ENCODE data around the gene ZEB2.

The ZEB2 gene

DNA sequence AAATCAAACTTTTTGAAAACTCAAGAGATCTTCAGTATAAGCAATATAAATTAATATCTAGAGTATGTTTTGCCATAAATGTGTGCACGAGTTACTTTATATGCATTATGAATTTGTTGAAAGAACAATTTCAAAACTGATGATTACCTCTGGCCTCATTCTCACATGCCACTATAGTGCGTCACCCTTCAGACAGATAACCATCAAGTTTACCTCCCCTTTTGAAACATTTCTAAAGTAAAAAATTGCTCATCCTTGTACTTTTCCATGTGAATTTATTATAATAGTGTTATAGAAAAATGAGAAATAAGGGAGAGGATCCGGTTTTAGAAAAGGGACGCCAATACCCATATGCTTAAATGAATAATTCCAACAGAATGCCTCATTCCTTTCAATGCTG lies 38.3 kb downstream of the ZEB2 start:
- Histone ChIP-seq H3K36me3 (ENCODE audit: insufficient read depth, low read length) (no peaks in the 10 kb centered on the region), H3K4me1 (ENCODE audit: insufficient read depth, low read length) (peaks cover 31% of the 10 kb centered on the region), H3K9me3 (ENCODE audit: control insufficient read depth, insufficient read depth, low read length) (no peaks in the 10 kb centered on the region), H3K9ac (ENCODE audit: low read depth, low read length) (no peak overlapping the region)

DNA sequence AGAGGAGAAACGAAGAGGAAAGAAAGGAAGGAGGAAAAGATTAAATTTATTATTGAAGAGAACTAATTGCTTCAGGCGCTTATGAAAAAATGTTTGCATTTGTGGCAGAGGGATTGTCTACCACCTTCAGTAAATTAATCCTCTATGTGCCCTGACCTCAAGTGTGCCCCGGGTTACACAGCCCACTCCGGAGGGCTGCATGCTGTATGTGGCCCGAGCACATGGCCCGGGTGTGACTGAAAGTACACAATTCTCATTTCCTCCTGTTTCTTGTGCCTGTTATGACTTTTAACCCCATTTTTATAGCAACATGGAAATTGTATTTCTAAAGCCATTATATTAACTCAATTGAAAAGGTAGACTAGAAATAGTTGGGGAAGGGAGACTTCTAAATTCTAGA lies 38.8 kb downstream of the ZEB2 start:
- Histone ChIP-seq H3K9ac (ENCODE audit: low read depth, low read length) (no peak overlapping the region), H3K4me1 (ENCODE audit: insufficient read depth, low read length) (peaks cover 36% of the 10 kb centered on the region)

DNA sequence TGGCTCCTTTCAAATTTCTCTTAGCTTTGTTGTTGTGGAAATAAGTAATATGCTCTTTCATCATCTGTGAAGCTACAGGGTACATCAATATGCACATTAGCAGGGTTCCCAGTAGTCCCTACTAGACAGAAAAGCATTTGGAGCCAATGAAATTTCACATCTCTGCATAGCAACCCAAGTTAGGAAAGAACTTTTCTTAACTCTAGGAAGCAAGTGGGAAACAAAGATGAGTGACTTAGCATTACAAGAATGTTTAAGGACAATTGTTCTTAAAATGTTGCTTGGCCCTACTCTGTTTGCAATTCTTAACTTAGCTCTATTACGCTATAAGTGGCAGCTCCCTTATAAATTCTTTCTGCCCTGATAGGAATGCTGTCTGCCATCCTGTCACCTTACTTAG lies 39.6 kb downstream of the ZEB2 start:
- Histone ChIP-seq H3K36me3 (ENCODE audit: insufficient read depth, low read length) (no peaks in the 10 kb centered on the region), H3K9ac (ENCODE audit: low read depth, low read length) (no peak overlapping the region), H3K4me1 (ENCODE audit: insufficient read depth, low read length) (peaks cover 40% of the 10 kb centered on the region)

More for the DNA sequence above, 38.8 kb downstream of the ZEB2 start:
- Histone ChIP-seq H3K36me3 (ENCODE audit: insufficient read depth, low read length) (no peaks in the 10 kb centered on the region), H3K9me3 (ENCODE audit: control insufficient read depth, insufficient read depth, low read length) (no peaks in the 10 kb centered on the region)

DNA sequence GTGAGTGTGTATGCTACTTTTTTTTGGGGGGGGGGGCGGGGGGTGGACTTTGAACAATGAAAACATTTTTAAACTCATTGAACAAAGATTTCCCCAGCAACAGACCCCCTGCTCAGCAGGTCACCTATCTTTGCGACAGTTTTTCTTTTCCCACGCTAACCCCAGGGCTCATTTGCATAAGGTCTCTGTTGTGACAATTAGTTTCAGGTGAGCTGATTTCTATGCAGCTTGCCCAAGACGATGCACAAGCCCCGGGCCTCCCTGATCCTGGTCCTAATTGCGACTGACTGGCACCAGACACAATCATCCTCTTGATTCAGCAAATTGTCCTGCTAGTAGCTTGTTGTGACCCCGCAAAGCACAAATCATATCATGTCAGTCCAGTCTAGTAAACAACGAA lies 40.3 kb downstream of the ZEB2 start:
- H3K9ac ChIP-seq (ENCODE audit: low read depth, low read length) = no peak overlapping the region
- H3K9me3 ChIP-seq (ENCODE audit: control insufficient read depth, insufficient read depth, low read length) = no peaks in the 10 kb centered on the region
- no peaks in the 10 kb centered on the region for H3K36me3 ChIP-seq (ENCODE audit: insufficient read depth, low read length)
- H3K4me1 ChIP-seq (ENCODE audit: insufficient read depth, low read length) = peaks cover 40% of the 10 kb centered on the region

More for the DNA sequence above, 39.6 kb downstream of the ZEB2 start:
- H3K9me3 ChIP-seq (ENCODE audit: control insufficient read depth, insufficient read depth, low read length) = no peaks in the 10 kb centered on the region

DNA sequence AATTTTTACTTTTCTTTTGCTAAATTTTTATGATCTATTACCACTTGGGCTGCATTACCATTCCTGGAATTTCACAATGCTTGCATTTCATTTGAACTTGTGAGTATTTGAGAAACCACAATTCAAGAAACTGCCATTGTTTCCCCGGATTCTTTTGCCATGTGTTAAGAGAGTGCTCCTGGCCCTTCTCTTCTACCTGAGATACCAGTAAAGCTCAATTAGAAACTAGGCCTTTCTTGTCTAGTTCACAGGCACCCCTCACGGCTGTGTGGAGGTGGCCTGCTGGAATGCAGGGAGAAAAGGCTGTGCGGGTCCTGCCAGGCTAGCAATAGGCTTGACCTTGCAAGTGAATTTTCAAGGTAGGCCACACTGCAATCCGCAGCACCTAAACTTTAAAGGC lies 40.8 kb downstream of the ZEB2 start:
- Histone ChIP-seq H3K4me1 (ENCODE audit: insufficient read depth, low read length) (peaks cover 43% of the 10 kb centered on the region), H3K9ac (ENCODE audit: low read depth, low read length) (no peak overlapping the region), H3K36me3 (ENCODE audit: insufficient read depth, low read length) (no peaks in the 10 kb centered on the region), H3K9me3 (ENCODE audit: control insufficient read depth, insufficient read depth, low read length) (no peaks in the 10 kb centered on the region)

DNA sequence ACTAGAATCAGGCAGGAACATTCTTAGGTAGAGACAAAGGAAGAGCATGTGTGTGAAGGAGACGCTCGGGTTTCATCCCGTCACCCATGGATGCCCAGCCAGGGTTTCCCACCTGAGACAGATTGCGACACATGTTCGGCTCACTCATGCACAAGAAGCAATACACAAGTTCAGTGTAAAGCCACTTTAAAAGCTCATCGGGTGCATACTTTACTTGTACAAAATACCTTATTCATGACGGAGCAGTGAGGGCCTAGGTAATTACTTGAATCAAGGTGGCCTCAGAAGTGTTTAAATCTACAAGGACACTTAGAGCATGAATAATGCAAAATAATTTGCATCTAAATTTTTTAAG lies 42.0 kb downstream of the ZEB2 start:
- H3K9ac ChIP-seq (ENCODE audit: low read depth, low read length) = no peak overlapping the region
- H3K36me3 ChIP-seq (ENCODE audit: insufficient read depth, low read length) = no peaks in the 10 kb centered on the region
- peaks cover 55% of the 10 kb centered on the region for H3K4me1 ChIP-seq (ENCODE audit: insufficient read depth, low read length)
- H3K9me3 ChIP-seq (ENCODE audit: control insufficient read depth, insufficient read depth, low read length) = no peaks in the 10 kb centered on the region

DNA sequence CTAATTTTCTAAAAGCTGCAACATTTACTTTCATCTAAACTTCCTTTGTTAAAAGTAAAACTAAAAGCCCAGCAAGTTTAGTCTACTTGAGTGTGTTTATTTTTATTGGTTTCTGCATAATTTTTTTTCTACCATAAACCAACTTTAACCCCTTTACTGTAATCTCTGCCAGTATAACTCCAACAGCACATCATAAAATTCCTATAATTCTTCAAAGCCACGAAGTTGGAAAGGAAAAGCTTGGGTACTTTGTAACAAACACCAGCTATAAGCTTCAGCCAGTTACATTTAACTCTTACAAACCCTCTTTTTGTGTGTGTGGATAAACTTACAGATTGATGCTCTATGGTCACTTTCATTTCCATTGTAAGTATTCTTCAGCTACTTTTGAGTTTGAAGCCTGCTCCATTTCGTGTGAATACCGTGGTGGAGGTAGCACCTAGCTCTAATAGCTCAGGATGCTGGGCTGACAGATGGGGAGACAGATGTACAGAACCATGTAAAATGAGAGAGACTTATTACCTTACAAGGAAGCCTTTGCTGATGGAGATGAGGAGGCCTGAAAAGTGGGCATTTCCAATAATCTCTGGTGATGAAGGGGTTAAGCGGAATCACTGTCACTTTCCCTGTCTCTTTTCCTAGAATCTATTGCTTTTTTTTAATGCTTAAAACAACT lies 42.5 kb downstream of the ZEB2 start:
- Histone ChIP-seq H3K9ac (ENCODE audit: low read depth, low read length) (no peak overlapping the region), H3K36me3 (ENCODE audit: insufficient read depth, low read length) (no peaks in the 10 kb centered on the region), H3K4me1 (ENCODE audit: insufficient read depth, low read length) (peaks cover 57% of the 10 kb centered on the region), H3K9me3 (ENCODE audit: control insufficient read depth, insufficient read depth, low read length) (no peaks in the 10 kb centered on the region)

DNA sequence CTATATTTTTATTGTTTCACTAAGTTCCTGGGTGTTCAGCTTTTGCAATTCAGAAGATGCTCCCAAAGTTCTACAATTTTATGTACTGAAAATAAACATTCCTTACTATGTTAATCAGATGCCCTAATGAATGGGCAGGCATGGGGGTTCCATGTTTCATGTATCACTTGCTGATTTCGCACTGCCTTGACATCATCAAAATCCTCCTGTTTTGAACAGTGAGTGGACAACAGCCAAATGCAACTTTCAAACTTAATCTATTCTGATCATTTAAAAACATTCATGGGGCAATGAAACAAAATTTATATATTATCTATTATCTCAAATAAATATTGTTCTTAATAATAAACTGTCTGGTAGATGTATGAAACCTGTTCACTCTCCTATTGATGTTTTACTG lies 43.2 kb downstream of the ZEB2 start:
- Histone ChIP-seq H3K9ac (ENCODE audit: low read depth, low read length) (no peak overlapping the region), H3K36me3 (ENCODE audit: insufficient read depth, low read length) (no peaks in the 10 kb centered on the region), H3K4me1 (ENCODE audit: insufficient read depth, low read length) (peaks cover 57% of the 10 kb centered on the region), H3K9me3 (ENCODE audit: control insufficient read depth, insufficient read depth, low read length) (no peaks in the 10 kb centered on the region)

DNA sequence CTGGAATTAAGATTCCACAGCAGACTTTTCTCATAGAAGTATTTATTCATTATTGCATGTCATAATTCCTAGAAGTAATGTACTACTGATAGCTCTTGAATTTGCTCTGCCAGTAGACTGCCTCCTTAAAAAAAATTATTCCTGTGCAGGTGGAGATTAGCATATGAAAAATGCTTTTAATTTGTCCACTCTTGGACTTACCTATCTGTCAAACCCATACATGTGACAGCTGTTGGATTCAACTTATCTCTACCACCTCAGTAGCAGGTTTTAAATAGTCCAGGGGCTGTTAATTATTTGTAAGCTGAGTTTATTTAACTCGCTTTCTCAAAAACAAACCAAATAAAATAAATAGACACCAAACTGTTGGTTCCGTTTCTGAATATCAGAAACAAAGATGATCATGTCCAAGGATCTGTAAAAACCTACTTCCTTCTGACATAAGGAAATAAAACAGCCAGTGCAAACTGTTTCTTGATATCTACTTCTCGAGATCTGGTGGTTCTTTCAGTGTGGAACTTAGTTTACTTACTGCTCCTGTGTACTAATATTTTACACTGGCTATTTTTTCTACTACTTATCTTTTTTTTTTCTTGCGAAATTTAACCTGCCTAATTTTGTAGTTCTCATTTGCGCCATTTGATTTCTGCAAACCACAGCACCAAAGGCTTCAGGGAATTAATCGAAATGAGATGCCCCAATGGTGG lies 44.2 kb downstream of the ZEB2 start:
- Histone ChIP-seq H3K9me3 (ENCODE audit: control insufficient read depth, insufficient read depth, low read length) (no peaks in the 10 kb centered on the region), H3K4me1 (ENCODE audit: insufficient read depth, low read length) (peaks cover 57% of the 10 kb centered on the region), H3K9ac (ENCODE audit: low read depth, low read length) (no peak overlapping the region), H3K36me3 (ENCODE audit: insufficient read depth, low read length) (no peaks in the 10 kb centered on the region)

DNA sequence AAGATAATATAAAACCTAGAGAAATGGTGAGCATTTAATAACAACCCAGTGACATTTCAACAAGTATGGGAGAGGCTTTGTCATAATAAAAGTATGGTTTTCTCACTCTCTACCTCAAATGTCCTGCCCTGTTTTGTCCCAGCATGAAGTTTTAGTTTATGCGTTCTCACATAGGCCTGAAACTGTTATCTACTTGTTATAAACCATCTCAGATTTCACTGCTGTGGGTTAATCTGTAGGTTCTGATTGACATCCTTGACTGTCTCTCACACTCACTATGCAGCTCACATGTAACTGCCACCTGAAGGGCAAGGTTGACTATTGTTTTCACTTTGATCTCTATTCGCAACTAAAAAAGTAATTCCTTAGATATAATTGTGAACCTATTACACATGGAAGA lies 44.9 kb downstream of the ZEB2 start:
- peaks cover 59% of the 10 kb centered on the region for H3K4me1 ChIP-seq (ENCODE audit: insufficient read depth, low read length)
- H3K36me3 ChIP-seq (ENCODE audit: insufficient read depth, low read length) = no peaks in the 10 kb centered on the region
- no peaks in the 10 kb centered on the region for H3K9me3 ChIP-seq (ENCODE audit: control insufficient read depth, insufficient read depth, low read length)
- no peak overlapping the region for H3K9ac ChIP-seq (ENCODE audit: low read depth, low read length)

DNA sequence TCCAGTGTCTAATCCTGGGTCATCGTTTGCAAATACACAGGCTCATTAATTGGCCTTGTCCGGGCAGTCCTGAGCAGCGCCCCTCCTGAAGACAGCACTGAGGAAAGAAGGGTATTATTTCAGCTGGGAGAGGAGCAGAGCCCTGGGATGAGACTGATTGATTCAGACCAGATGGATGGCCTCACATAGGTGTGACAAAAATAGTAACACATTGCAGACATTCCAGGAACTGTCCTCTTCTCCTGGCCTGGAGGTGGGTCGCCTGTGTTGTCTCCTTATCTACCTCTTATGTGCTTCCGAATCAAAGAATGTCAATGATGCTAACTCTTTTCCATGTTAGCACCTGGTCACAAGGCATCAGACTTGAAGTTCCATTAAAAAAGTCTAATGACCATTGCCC lies 45.9 kb downstream of the ZEB2 start:
- H3K9me3 ChIP-seq (ENCODE audit: control insufficient read depth, insufficient read depth, low read length) = no peaks in the 10 kb centered on the region
- H3K36me3 ChIP-seq (ENCODE audit: insufficient read depth, low read length) = no peaks in the 10 kb centered on the region
- H3K4me1 ChIP-seq (ENCODE audit: insufficient read depth, low read length) = peaks cover 63% of the 10 kb centered on the region
- H3K9ac ChIP-seq (ENCODE audit: low read depth, low read length) = no peak overlapping the region

DNA sequence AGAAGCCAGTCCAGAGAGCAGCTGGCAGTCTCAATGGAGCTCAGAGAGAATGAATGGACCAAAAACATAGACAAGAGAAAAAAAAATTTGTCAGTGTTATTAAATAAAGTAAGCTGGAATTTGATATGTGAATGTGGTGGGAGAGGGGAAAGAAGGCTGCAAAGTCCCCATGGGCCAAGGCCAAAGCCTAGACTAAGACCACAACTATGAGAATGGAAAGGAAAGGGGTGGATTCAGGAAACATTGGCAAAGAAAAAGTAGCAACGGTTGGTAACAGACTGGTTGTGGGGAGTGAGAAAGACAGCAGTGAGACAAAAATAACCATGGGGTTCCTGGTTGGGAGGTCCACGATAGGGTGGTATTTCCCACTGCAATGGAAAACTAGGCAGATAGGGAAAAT lies 47.0 kb downstream of the ZEB2 start:
- peaks cover 60% of the 10 kb centered on the region for H3K4me1 ChIP-seq (ENCODE audit: insufficient read depth, low read length)

DNA sequence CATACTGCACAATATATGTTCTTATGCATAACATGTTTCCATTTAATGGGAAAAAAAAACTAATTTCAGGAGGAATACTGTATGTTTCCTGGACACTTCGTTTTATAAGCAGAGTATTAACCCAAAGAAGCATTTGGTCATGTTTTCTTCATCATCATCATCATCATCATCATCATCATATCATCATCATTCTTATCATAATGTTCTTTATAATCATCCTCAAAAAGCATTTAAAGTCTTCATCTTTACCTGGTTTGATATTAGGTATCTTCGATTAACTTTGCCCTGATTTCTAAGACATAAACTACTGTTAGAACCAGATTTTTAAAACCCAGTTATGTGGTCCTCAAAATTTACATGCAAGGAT lies 47.9 kb downstream of the ZEB2 start:
- no peaks in the 10 kb centered on the region for H3K9me3 ChIP-seq (ENCODE audit: control insufficient read depth, insufficient read depth, low read length)
- no peaks in the 10 kb centered on the region for H3K36me3 ChIP-seq (ENCODE audit: insufficient read depth, low read length)
- no peak overlapping the region for H3K9ac ChIP-seq (ENCODE audit: low read depth, low read length)
- H3K4me1 ChIP-seq (ENCODE audit: insufficient read depth, low read length) = peaks cover 58% of the 10 kb centered on the region

More for the DNA sequence above, 47.0 kb downstream of the ZEB2 start:
- Histone ChIP-seq H3K9me3 (ENCODE audit: control insufficient read depth, insufficient read depth, low read length) (no peaks in the 10 kb centered on the region), H3K36me3 (ENCODE audit: insufficient read depth, low read length) (no peaks in the 10 kb centered on the region), H3K9ac (ENCODE audit: low read depth, low read length) (no peak overlapping the region)

DNA sequence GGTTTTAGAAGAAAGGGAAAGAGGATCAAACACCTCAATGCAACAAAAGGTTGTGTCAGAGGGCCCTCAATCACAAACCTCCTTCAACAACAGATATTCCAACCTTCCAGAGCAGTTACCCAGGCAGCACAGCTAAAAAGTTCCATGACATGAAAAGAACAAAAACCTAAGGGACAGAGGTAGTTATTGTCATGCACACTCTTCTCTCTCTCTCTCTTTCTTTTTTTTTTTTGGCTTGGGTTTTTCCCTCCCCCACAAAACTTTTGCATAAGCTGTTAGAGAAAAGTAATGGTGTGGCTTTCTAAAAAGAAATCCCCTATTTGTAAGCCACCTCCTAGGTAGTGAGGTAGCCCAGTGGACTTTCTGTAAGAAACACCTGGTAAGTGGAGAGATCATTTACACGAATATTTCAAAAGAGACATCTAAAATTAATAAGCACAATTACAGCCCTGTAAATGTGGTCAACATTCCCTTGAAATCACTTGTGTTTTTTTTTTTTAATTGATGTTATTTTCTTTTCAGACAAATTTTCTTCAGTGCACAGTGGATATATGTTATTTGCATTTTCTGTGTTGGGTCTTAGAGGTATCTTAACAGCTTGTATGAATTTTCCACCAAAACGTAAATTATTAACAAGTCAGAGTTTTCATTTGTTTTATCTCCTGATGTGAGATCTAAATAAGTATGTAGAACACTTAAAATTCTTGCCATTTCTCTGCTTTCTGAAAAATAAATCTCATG lies 48.4 kb downstream of the ZEB2 start:
- peaks cover 55% of the 10 kb centered on the region for H3K4me1 ChIP-seq (ENCODE audit: insufficient read depth, low read length)
- H3K36me3 ChIP-seq (ENCODE audit: insufficient read depth, low read length) = no peaks in the 10 kb centered on the region
- H3K9me3 ChIP-seq (ENCODE audit: control insufficient read depth, insufficient read depth, low read length) = no peaks in the 10 kb centered on the region
- no peak overlapping the region for H3K9ac ChIP-seq (ENCODE audit: low read depth, low read length)

DNA sequence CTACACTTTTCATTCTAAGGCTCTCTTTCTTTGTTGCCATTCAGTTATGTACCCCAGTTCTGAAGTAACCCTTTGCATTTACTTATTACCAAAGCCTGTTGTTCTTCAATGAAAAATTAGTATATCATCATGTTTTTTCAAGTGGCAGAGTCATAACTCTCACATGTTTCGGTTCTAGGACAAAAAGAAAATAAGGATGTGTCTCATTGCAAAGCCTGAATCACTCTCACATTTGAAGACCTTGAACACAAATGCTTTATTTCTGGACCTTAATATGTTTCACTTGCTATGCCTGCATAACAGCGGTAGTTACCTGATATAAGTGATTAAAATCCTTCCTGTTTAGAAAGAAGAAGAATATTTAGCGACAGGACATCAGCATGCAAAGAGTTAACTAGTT lies 49.1 kb downstream of the ZEB2 start:
- Histone ChIP-seq H3K4me1 (ENCODE audit: insufficient read depth, low read length) (peaks cover 48% of the 10 kb centered on the region), H3K36me3 (ENCODE audit: insufficient read depth, low read length) (no peaks in the 10 kb centered on the region), H3K9ac (ENCODE audit: low read depth, low read length) (no peak overlapping the region)

More for the DNA sequence above, 49.1 kb downstream of the ZEB2 start:
- no peaks in the 10 kb centered on the region for H3K9me3 ChIP-seq (ENCODE audit: control insufficient read depth, insufficient read depth, low read length)

Measured in ES-I3 (cell line).